GM12878 (cell line): Measurements from ENCODE around the gene METTL5. TPM values are rescaled to one million over a fixed set of nuclear protein-coding genes. Genes with fewer than 3 reads are reported as not detected.

Experiments used
- ATAC-seq: fragments of 200-7000 bp; cut with Tn5 transposase; 3 replicates; pipeline ENCODE4 v1.9.1; 2020; ENCODE audit warnings: mild to moderate bottlenecking, moderate library complexity
- BruUV-seq: library from RNA; stranded (reverse); fragments of 400-500 nt; replicated peaks from 2 replicates; lab custom pipeline; 2021; lab: Mats Ljungman, UMichigan
- CTCF ChIA-PET: fragments of 300-600 bp; sonication (Branson Sonifier 250); formaldehyde crosslinking; extraction: SDS; loops from one replicate; lab custom pipeline; 2021; ENCODE audit warnings: inconsistent platforms; lab: Yijun Ruan, JAX
- POLR2A ChIA-PET: fragments of 350-600 bp; formaldehyde crosslinking; extraction: SDS; loops from one replicate; lab custom pipeline; 2021; ENCODE audit warnings: inconsistent platforms; lab: Charles Lee
- RAD21 ChIA-PET: fragments of 300-600 bp; sonication (Branson Sonifier 250); formaldehyde crosslinking; loops from one replicate; lab custom pipeline; 2023; ENCODE audit warnings: antibody characterized with exemption; ENCODE audit not compliant: unreplicated experiment; lab: Charles Lee
- SMC1A ChIA-PET: fragments of 300-600 bp; sonication (Branson Sonifier 250); formaldehyde crosslinking; loops from one replicate; lab custom pipeline; 2023; ENCODE audit not compliant: unreplicated experiment, uncharacterized antibody; lab: Charles Lee
- DNase-seq: peaks from one replicate; pipeline ENCODE4 v3.0.0-alpha.2; 2011; ENCODE audit warnings: low read depth, low spot score
- FAIRE-seq: peaks from 3 replicates; lab custom pipeline; 2011; peaks lifted over from hg19 to GRCh38; lab: Jason Lieb, UNC
- H2AFZ ChIP-seq: 2 replicates; pipeline ENCODE4 v1.6.0; 2011; ENCODE audit warnings: low read depth, low read length, control low read depth; ENCODE audit not compliant: control insufficient read depth
- H3K27ac ChIP-seq: 2 replicates; pipeline ENCODE4 v1.5.1; 2011; ENCODE audit warnings: control low read depth; ENCODE audit not compliant: control insufficient read depth, insufficient read depth
- H3K27me3 ChIP-seq, 2 experiments: replicated peaks in 1 of 2; 2 replicates each; pipeline versions ENCODE4 v1.6.0 to v1.6.1; 2011; ENCODE audit warnings: low read length in 1 of 2; ENCODE audit not compliant: control insufficient read depth in 2 of 2, insufficient read depth in 2 of 2
- H3K36me3 ChIP-seq, 2 experiments: 2 replicates each; pipeline ENCODE4 v1.5.1; 2011; ENCODE audit warnings: low read length in 1 of 2; ENCODE audit not compliant: control insufficient read depth in 2 of 2, insufficient read depth in 2 of 2
- H3K4me1 ChIP-seq: 2 replicates; pipeline ENCODE4 v1.6.1; 2011; ENCODE audit warnings: mild to moderate bottlenecking, low read length, moderate library complexity, mixed read lengths; ENCODE audit not compliant: control insufficient read depth, insufficient read depth
- H3K4me2 ChIP-seq: 2 replicates; pipeline ENCODE4 v1.6.0; 2011; ENCODE audit warnings: control low read depth; ENCODE audit not compliant: control insufficient read depth, insufficient read depth
- H3K4me3 ChIP-seq: fragments of 200-600 bp; sonication (generic); 2 replicates; pipeline ENCODE4 v1.5.1; 2016
- H3K79me2 ChIP-seq: 2 replicates; pipeline ENCODE4 v1.6.0; 2011; ENCODE audit warnings: low read length; ENCODE audit not compliant: control insufficient read depth, insufficient read depth
- H3K9ac ChIP-seq: 2 replicates; pipeline ENCODE4 v1.8.0; 2011; ENCODE audit warnings: low read length, control low read depth, mixed read lengths; ENCODE audit not compliant: control insufficient read depth, insufficient read depth
- H3K9me3 ChIP-seq: replicated peaks from 3 replicates; pipeline ENCODE4 v1.5.1; 2011; ENCODE audit warnings: mild to moderate bottlenecking, low read length; ENCODE audit not compliant: control insufficient read depth, insufficient read depth
- H4K20me1 ChIP-seq: 2 replicates; pipeline ENCODE4 v1.6.0; 2011; ENCODE audit not compliant: control insufficient read depth, insufficient read depth
- BHLHE40 ChIP-seq, 2 experiments: fragments of 450-650 bp in 1 of 2; IDR thresholded peaks; 2 replicates each; pipeline ENCODE4 v1.6.1; 2011 to 2017; ENCODE audit warnings: low read depth in 2 of 2, borderline replicate concordance in 1 of 2, improper control_type of control experiment in 1 of 2, low read length in 1 of 2, mild to moderate bottlenecking in 1 of 2
- CBX3 ChIP-seq: fragments of 200-600 bp; sonication (generic); IDR thresholded peaks from 2 replicates; pipeline ENCODE4 v1.6.1; 2016; ENCODE audit warnings: low read depth, borderline replicate concordance
- EP300 ChIP-seq, 2 experiments: fragments of 150-350 bp in 1 of 2; IDR thresholded peaks; 2 replicates each; pipeline ENCODE4 v1.6.1; 2011 to 2012; ENCODE audit warnings: low read depth in 2 of 2, low read length in 2 of 2, borderline replicate concordance in 1 of 2, improper control_type of control experiment in 1 of 2, inconsistent platforms in 1 of 2; ENCODE audit not compliant: control insufficient read depth in 1 of 2
- ETV6 ChIP-seq, 2 experiments: fragments of 450-650 bp in 1 of 2; IDR thresholded peaks in 1 of 2; conservative IDR thresholded peaks in 1 of 2; 2 replicates each; pipeline ENCODE4 v1.6.1; 2014; ENCODE audit warnings: antibody characterized with exemption in 1 of 2, borderline replicate concordance in 1 of 2, low read depth in 1 of 2, mild to moderate bottlenecking in 1 of 2, moderate library complexity in 1 of 2
- HDAC6 ChIP-seq: fragments of 200-600 bp; sonication (generic); IDR thresholded peaks from one replicate; pipeline ENCODE4 v1.8.0; 2017; ENCODE audit warnings: antibody characterized with exemption; ENCODE audit not compliant: unreplicated experiment
- KLF5 ChIP-seq: fragments of 450-650 bp; IDR thresholded peaks from 2 replicates; pipeline ENCODE4 v1.6.1; 2014; ENCODE audit warnings: mild to moderate bottlenecking; ENCODE audit not compliant: partially characterized antibody
- MTA3 ChIP-seq: IDR thresholded peaks from 2 replicates; pipeline ENCODE4 v1.6.1; 2012; ENCODE audit warnings: low read length, inconsistent platforms, borderline replicate concordance
- RAD21 ChIP-seq: IDR thresholded peaks from 2 replicates; pipeline ENCODE4 v1.6.1; 2011; ENCODE audit warnings: mild to moderate bottlenecking, low read depth, low read length, moderate library complexity; ENCODE audit not compliant: insufficient read depth
- SMAD5 ChIP-seq: IDR thresholded peaks from 2 replicates; pipeline ENCODE4 v1.6.1; 2016; ENCODE audit warnings: antibody characterized with exemption, low read depth
- SMARCA5 ChIP-seq: fragments of 450-650 bp; IDR thresholded peaks from 2 replicates; pipeline ENCODE4 v1.6.1; 2017; ENCODE audit warnings: mild to moderate bottlenecking
- WRNIP1 ChIP-seq: IDR thresholded peaks from 2 replicates; pipeline ENCODE4 v1.6.1; 2011; ENCODE audit warnings: low read depth, low read length, improper control_type of control experiment, borderline replicate concordance
- ZSCAN29 ChIP-seq: fragments of 450-650 bp; IDR thresholded peaks from 2 replicates; pipeline ENCODE4 v1.6.1; 2017; ENCODE audit warnings: mild to moderate bottlenecking, moderate library complexity
- WGBS: methylation state at CpG from one replicate; pipeline ENCODE4 v1.1.6; 2016; ENCODE audit warnings: low lambda C conversion rate; ENCODE audit not compliant: insufficient replicate concordance, insufficient coverage; ENCODE audit errors: missing lambda C conversion rate; 5-methylcytosine and 5-hydroxymethylcytosine counted together
- in situ Hi-C: fragments of 300-500 bp; cut with MboI; formaldehyde crosslinking; loops from 9 replicates; pipeline ENCODE4 v1.14.3; 2018; ENCODE audit warnings: mixed read lengths
- intact Hi-C: fragments of 100-400 bp; cut with micrococcal nuclease; formaldehyde crosslinking; loops from one replicate; pipeline ENCODE4 v1.14.2; 2022; ENCODE audit not compliant: unreplicated experiment
- polyA plus RNA-seq, 11 experiments: library from polyadenylated mRNA; depleted of rRNA in 4 of 11; unstranded in 6 of 11; stranded (reverse) in 5 of 11; fragments of >200 nt; fragmentation: Nextera tagmentation in 4 of 11; fragmentation: Illumina TruSeq in 1 of 11; extraction: Ambion mirVana in 4 of 11; extraction: Trizol in 1 of 11; gene quantifications; 1 replicate in 1 of 11; 2 replicates in 10 of 11; pipeline versions ENCODE4 v1.2.1 to v1.2.3, GENCODE V29; 2011 to 2016; ENCODE audit warnings: inconsistent platforms in 2 of 11, missing spikeins in 2 of 11, low read depth in 1 of 11
- total RNA-seq, 4 experiments: library from RNA; depleted of rRNA in 3 of 4; stranded (reverse); fragments of >200 nt in 3 of 4; fragmentation: Illumina TruSeq in 1 of 4; extraction: Trizol in 1 of 4; gene quantifications; 2 replicates each; pipeline versions ENCODE4 v1.2.1 to v1.2.3, GENCODE V29; 2013 to 2021
- TF ChIP-seq, protein P1 (sequence below): fragments of 450-650 bp; IDR thresholded peaks from 2 replicates; pipeline ENCODE4 v1.6.1; 2017; ENCODE audit warnings: borderline replicate concordance
- TF ChIP-seq, protein P2 (sequence below): fragments of 450-650 bp; IDR thresholded peaks from 2 replicates; pipeline ENCODE4 v1.6.1; 2018; ENCODE audit warnings: mild to moderate bottlenecking, low read depth, moderate library complexity; ENCODE audit not compliant: partially characterized antibody
- TF ChIP-seq, protein P3 (sequence below): fragments of 450-650 bp; IDR thresholded peaks from 2 replicates; pipeline ENCODE4 v1.6.1; 2017; ENCODE audit warnings: mild to moderate bottlenecking, moderate library complexity

METTL5 gene
- total and polyA plus RNA-seq, 10 of the 15 experiments (the other 5 are each of a cell fraction or from before 2014, with no cell fraction given) = 55.0 to 204 (median 87.4) TPM

DNA sequence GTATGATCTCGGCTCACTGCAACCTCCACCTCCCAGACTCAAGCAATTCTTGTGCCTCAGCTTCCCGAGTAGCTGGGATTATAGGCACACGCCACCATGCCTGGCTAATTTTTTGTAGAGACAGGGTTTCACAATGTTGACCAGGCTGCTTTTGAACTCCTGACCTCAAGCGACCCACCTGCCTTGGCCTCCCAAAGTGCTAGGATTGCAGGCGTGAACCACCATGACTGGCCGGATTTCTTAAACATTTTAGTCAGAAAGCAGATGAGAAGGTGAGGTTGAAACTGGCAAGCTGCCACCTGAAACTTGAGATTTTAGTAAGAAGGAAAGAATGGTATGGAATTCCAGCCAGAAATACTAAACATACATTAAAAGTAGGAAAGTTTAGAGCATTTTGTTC lies 59.2 kb downstream of the METTL5 start:
- no peaks in the 10 kb centered on the region for H3K79me2 ChIP-seq
- WGBS = 89% methylated on average over 6 of the region's 6 CpGs
- SMC1A ChIA-PET = interaction anchor here (0.8 to 1.3 kb wide), 5 partner anchors 29 to 313 kb away, joined by 3 to 5 read pairs (median 3); partner anchors contain the start of gene KLHL23
- peaks cover 4% of the 10 kb centered on the region for H3K4me1 ChIP-seq
- intact Hi-C loops = no loop called here
- H3K9me3 ChIP-seq = no peaks in the 10 kb centered on the region; the same call in 2 of the 3 replicates
- in situ Hi-C loops = no loop called here
- RAD21 ChIA-PET = interaction anchor here (1.2 to 1.4 kb wide), 2 partner anchors 95 to 192 kb away, joined by 3 to 4 read pairs; partner anchors contain the start of gene FASTKD1
- H2AFZ ChIP-seq = no peak overlapping the region
- POLR2A ChIA-PET = interaction anchor here (0.6 kb wide), 1 partner anchor 200 kb away, joined by 5 read pairs; no protein-coding TSS in a partner anchor
- ATAC-seq (no peak), DNase-seq (no peak), FAIRE-seq (no peak)
- H3K9ac ChIP-seq = no peak overlapping the region
- no peak overlapping the region for H3K4me3 ChIP-seq
- no peaks in the 10 kb centered on the region for H3K36me3 ChIP-seq
- peaks cover 0 to 7% of the 10 kb centered on the region in 2 experiments; a peak in 1 of 4 replicates for H3K27me3 ChIP-seq
- H4K20me1 ChIP-seq = no peaks in the 10 kb centered on the region
- no TSS peak for BruUV-seq
- H3K27ac ChIP-seq = no peak overlapping the region
- CTCF ChIA-PET = interaction anchor here (0.7 to 1.7 kb wide), 5 partner anchors 17 to 237 kb away, joined by 3 to 5 read pairs (median 5); partner anchors contain the start of gene KLHL23
- H3K4me2 ChIP-seq = no peak overlapping the region
- TF ChIP-seq, protein P1, sequence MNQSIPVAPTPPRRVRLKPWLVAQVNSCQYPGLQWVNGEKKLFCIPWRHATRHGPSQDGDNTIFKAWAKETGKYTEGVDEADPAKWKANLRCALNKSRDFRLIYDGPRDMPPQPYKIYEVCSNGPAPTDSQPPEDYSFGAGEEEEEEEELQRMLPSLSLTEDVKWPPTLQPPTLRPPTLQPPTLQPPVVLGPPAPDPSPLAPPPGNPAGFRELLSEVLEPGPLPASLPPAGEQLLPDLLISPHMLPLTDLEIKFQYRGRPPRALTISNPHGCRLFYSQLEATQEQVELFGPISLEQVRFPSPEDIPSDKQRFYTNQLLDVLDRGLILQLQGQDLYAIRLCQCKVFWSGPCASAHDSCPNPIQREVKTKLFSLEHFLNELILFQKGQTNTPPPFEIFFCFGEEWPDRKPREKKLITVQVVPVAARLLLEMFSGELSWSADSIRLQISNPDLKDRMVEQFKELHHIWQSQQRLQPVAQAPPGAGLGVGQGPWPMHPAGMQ = no peak
- no peak for TF ChIP-seq ETV6 (conservative IDR thresholded peaks at IDR 0.05 in 1 of 2, IDR thresholded peaks at IDR 0.05 in 1 of 2; ENCODE audit: borderline replicate concordance in 1 of 2, low read depth in 1 of 2)
- TF ChIP-seq BHLHE40 (IDR thresholded peaks at IDR 0.05; ENCODE audit: borderline replicate concordance in 1 of 2, low read depth in 2 of 2, low read length in 1 of 2) = no peak
- TF ChIP-seq MTA3 = no peak
- TF ChIP-seq, protein P2, sequence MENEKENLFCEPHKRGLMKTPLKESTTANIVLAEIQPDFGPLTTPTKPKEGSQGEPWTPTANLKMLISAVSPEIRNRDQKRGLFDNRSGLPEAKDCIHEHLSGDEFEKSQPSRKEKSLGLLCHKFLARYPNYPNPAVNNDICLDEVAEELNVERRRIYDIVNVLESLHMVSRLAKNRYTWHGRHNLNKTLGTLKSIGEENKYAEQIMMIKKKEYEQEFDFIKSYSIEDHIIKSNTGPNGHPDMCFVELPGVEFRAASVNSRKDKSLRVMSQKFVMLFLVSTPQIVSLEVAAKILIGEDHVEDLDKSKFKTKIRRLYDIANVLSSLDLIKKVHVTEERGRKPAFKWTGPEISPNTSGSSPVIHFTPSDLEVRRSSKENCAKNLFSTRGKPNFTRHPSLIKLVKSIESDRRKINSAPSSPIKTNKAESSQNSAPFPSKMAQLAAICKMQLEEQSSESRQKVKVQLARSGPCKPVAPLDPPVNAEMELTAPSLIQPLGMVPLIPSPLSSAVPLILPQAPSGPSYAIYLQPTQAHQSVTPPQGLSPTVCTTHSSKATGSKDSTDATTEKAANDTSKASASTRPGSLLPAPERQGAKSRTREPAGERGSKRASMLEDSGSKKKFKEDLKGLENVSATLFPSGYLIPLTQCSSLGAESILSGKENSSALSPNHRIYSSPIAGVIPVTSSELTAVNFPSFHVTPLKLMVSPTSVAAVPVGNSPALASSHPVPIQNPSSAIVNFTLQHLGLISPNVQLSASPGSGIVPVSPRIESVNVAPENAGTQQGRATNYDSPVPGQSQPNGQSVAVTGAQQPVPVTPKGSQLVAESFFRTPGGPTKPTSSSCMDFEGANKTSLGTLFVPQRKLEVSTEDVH = no peak
- TF ChIP-seq, protein P3, sequence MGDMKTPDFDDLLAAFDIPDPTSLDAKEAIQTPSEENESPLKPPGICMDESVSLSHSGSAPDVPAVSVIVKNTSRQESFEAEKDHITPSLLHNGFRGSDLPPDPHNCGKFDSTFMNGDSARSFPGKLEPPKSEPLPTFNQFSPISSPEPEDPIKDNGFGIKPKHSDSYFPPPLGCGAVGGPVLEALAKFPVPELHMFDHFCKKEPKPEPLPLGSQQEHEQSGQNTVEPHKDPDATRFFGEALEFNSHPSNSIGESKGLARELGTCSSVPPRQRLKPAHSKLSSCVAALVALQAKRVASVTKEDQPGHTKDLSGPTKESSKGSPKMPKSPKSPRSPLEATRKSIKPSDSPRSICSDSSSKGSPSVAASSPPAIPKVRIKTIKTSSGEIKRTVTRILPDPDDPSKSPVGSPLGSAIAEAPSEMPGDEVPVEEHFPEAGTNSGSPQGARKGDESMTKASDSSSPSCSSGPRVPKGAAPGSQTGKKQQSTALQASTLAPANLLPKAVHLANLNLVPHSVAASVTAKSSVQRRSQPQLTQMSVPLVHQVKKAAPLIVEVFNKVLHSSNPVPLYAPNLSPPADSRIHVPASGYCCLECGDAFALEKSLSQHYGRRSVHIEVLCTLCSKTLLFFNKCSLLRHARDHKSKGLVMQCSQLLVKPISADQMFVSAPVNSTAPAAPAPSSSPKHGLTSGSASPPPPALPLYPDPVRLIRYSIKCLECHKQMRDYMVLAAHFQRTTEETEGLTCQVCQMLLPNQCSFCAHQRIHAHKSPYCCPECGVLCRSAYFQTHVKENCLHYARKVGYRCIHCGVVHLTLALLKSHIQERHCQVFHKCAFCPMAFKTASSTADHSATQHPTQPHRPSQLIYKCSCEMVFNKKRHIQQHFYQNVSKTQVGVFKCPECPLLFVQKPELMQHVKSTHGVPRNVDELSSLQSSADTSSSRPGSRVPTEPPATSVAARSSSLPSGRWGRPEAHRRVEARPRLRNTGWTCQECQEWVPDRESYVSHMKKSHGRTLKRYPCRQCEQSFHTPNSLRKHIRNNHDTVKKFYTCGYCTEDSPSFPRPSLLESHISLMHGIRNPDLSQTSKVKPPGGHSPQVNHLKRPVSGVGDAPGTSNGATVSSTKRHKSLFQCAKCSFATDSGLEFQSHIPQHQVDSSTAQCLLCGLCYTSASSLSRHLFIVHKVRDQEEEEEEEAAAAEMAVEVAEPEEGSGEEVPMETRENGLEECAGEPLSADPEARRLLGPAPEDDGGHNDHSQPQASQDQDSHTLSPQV = no peak
- no peak for TF ChIP-seq SMAD5
- TF ChIP-seq EP300 (IDR thresholded peaks at IDR 0.05; ENCODE audit: borderline replicate concordance in 1 of 2, control insufficient read depth in 1 of 2, low read depth in 2 of 2, low read length in 2 of 2) = no peak
- TF ChIP-seq SMARCA5 = no peak
- no peak for TF ChIP-seq CBX3
- no peak for TF ChIP-seq KLF5
- no peak for TF ChIP-seq HDAC6
- TF ChIP-seq ZSCAN29 = no peak
- TF ChIP-seq WRNIP1 = no peak
- no peak for TF ChIP-seq RAD21
